Body of pancreas (tissue), 4 donors: ENCODE results near the gene HAP1. TPM values are rescaled to one million over a fixed set of nuclear protein-coding genes. Genes with fewer than 3 reads are reported as not detected.

Experiments used
- ATAC-seq: fragments of 150-250 bp; one replicate; pipeline ENCODE4 v1.9.1; 2016
- DNase-seq, 4 donors: peaks; one replicate each; pipeline ENCODE4 v3.0.0-alpha.2; 2019
- H3K27ac ChIP-seq, 4 donors: fragments of 200-600 bp; sonication (generic); 1 replicate in 3 of 4; 2 replicates in 1 of 4; pipeline versions ENCODE4 v1.5.1 to v1.6.1; 2016 to 2019; ENCODE audit warnings: mild to moderate bottlenecking in 1 of 4, mixed read lengths in 1 of 4, moderate library complexity in 1 of 4
- H3K27me3 ChIP-seq, 2 donors: fragments of 200-600 bp; sonication (generic); one replicate each; pipeline ENCODE4 v1.6.0; 2016; ENCODE audit warnings: mild to moderate bottlenecking in 1 of 2
- H3K36me3 ChIP-seq, 2 donors: fragments of 200-600 bp; sonication (generic); replicated peaks in 1 of 2; 2 replicates each; pipeline ENCODE4 v1.5.1; 2016; ENCODE audit warnings: low read depth in 2 of 2; ENCODE audit not compliant: insufficient read depth in 1 of 2
- H3K4me1 ChIP-seq: fragments of 200-600 bp; sonication (generic); one replicate; pipeline ENCODE4 v1.6.0; 2016
- H3K4me3 ChIP-seq, 2 donors: fragments of 200-600 bp; sonication (generic); 1 replicate in 1 of 2; 2 replicates in 1 of 2; pipeline ENCODE4 v1.5.1; 2016 to 2019
- H3K9me3 ChIP-seq, 3 donors: fragments of 200-600 bp; sonication (generic); 1 replicate in 2 of 3; 2 replicates in 1 of 3; pipeline ENCODE4 v1.5.1; 2016
- CTCF ChIP-seq, 7 experiments: fragments of 450-650 bp in 4 of 7; fragments of 200-600 bp in 3 of 7; sonication (generic) in 3 of 7; IDR thresholded peaks; one replicate each; pipeline ENCODE4 v1.5.1; 2016 to 2019; ENCODE audit warnings: antibody characterized with exemption in 7 of 7
- POLR2A ChIP-seq, 3 donors: fragments of 450-650 bp; IDR thresholded peaks; one replicate each; pipeline ENCODE4 v1.6.1; 2016; ENCODE audit warnings: antibody characterized with exemption in 3 of 3, mild to moderate bottlenecking in 2 of 3
- WGBS, 2 donors: methylation state at CpG; one replicate each; pipeline ENCODE4 v1.1.5; 2017; 5-methylcytosine and 5-hydroxymethylcytosine counted together
- intact Hi-C: fragments of 100-400 bp; cut with DNase I; formaldehyde crosslinking; loops from one replicate; pipeline ENCODE4 v1.15.1; 2023
- total RNA-seq, 2 donors: library from RNA; depleted of rRNA; stranded (reverse); fragments of >200 nt; gene quantifications; one replicate each; pipeline ENCODE4 v1.1.0, GENCODE V29; 2016

Gene HAP1
- total RNA-seq, 2 donors from 2014 or later = 0.52 to 1.3 TPM

GRCh38 chr17:41734949-41735313 is 488 bp upstream of the HAP1 start:
- no peak for ATAC-seq
- H3K4me1 ChIP-seq = peaks cover 38% of the 10 kb centered on the region
- TF ChIP-seq POLR2A (IDR thresholded peaks at IDR 0.05) = no peak
- no peak for TF ChIP-seq CTCF (IDR thresholded peaks at IDR 0.05)
- DNase-seq = peak in 1 of 4 donors; percentile 14
- H3K36me3 ChIP-seq = no peaks in the 10 kb centered on the region
- intact Hi-C loops = no loop called here
- H3K27ac ChIP-seq = no peak overlapping the region
- H3K4me3 ChIP-seq = no peak overlapping the region
- H3K9me3 ChIP-seq = no peaks in the 10 kb centered on the region
- 5 to 16% methylated on average over 2 to 23 of the region's 23 CpGs for WGBS, 2 donors
- H3K27me3 ChIP-seq = peaks cover 4 to 18% of the 10 kb centered on the region in 2 donors

- Histone ChIP-seq H3K27me3 (peaks cover 4 to 18% of the 10 kb centered on the region in 2 donors), H3K4me1 (peaks cover 25% of the 10 kb centered on the region), H3K36me3 (no peaks in the 10 kb centered on the region), H3K27ac (no peak overlapping the region), H3K4me3 (no peak overlapping the region), H3K9me3 (no peaks in the 10 kb centered on the region)
- 17 to 24% methylated on average over 21 to 39 of the region's 40 CpGs for WGBS, 2 donors
- TF ChIP-seq CTCF (IDR thresholded peaks at IDR 0.05) = no peak
- no peak for TF ChIP-seq POLR2A (IDR thresholded peaks at IDR 0.05)
- DNase-seq (no peak), ATAC-seq (no peak)
- intact Hi-C loops = no loop called here
These were observed 900 bp downstream of the HAP1 start for GRCh38 chr17:41733348-41734138.

DNA sequence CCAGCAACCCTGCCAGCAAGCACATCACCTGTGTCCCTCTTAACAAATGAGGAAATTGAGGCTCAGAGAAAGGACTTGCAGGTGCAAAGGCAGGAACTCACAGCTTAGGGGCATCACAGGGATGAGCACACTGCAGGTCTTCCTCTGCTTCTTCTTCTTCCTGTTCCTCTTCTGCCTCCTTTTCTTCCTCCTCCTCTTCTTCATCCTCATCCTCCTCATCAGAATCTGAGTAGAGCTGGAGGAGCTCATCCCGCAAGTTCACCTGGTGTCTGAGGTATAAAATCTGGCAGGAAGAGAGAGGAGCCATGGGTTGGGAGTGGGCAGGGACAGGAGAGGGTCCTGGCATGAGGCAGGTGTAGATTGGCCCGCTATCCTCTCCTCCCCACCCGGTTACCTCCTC is 2.6 kb downstream of the HAP1 start:
- intact Hi-C loops = no loop called here
- 52 to 65% methylated on average over 2 to 3 of the region's 3 CpGs for WGBS, 2 donors

DNA sequence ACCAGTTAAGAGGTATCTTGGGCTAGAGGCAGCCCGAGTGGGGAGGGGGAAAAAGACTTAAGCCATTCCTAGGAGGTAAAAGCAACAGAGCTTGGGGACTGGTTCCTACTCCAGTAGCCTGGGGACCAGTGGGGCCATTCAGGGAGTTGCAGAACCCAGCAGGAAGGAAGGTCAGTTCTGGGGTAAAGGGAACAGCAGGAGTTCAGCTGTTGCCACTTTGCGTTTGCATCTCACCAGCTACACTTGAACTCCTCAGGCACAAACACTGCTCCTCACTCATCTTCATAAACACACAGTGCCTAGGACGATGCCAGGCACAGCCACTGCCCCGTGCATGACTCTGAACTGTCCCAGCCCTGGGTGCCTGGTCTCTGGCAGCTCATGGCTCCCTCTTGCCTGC is 4.0 kb downstream of the HAP1 start:
- DNase-seq (no peak), ATAC-seq (no peak)
- TF ChIP-seq POLR2A (IDR thresholded peaks at IDR 0.05) = no peak
- Histone ChIP-seq H3K27me3 (peaks cover 4 to 15% of the 10 kb centered on the region in 2 donors), H3K4me1 (peaks cover 16% of the 10 kb centered on the region), H3K27ac (no peak overlapping the region), H3K9me3 (no peaks in the 10 kb centered on the region), H3K4me3 (no peak overlapping the region), H3K36me3 (no peaks in the 10 kb centered on the region)
- WGBS, 2 donors = 58 to 61% methylated on average over 4 of the region's 4 CpGs
- intact Hi-C loops = no loop called here

More for the DNA sequence above, 2.6 kb downstream of the HAP1 start:
- Histone ChIP-seq H3K27ac (no peak overlapping the region), H3K4me3 (no peak overlapping the region), H3K36me3 (no peaks in the 10 kb centered on the region), H3K27me3 (peaks cover 4 to 18% of the 10 kb centered on the region in 2 donors), H3K4me1 (peaks cover 16% of the 10 kb centered on the region), H3K9me3 (no peaks in the 10 kb centered on the region)
- TF ChIP-seq POLR2A (IDR thresholded peaks at IDR 0.05) (no peak), CTCF (IDR thresholded peaks at IDR 0.05) (no peak)
- no peak for DNase-seq
- ATAC-seq = no peak

GRCh38 chr17:41728056-41728455 is 6.4 kb downstream of the HAP1 start:
- 77 to 85% methylated on average over 4 to 11 of the region's 12 CpGs for WGBS, 2 donors
- no peak for ATAC-seq
- H3K4me1 ChIP-seq = no peaks in the 10 kb centered on the region
- no peak for DNase-seq
- no peaks in the 10 kb centered on the region for H3K27me3 ChIP-seq
- intact Hi-C loops = no loop called here
- no peaks in the 10 kb centered on the region for H3K9me3 ChIP-seq
- no peak overlapping the region for H3K4me3 ChIP-seq
- H3K27ac ChIP-seq = no peak overlapping the region
- no peak for TF ChIP-seq POLR2A (IDR thresholded peaks at IDR 0.05)
- TF ChIP-seq CTCF (IDR thresholded peaks at IDR 0.05) = no peak
- no peaks in the 10 kb centered on the region for H3K36me3 ChIP-seq
